HuH-7.5 (cell line): ENCODE measurements around the gene CDH13.

Source experiments
- DNase-seq: peaks from one replicate; pipeline ENCODE4 v3.0.0; 2011; ENCODE audit warnings: low spot score

Gene CDH13

DNA sequence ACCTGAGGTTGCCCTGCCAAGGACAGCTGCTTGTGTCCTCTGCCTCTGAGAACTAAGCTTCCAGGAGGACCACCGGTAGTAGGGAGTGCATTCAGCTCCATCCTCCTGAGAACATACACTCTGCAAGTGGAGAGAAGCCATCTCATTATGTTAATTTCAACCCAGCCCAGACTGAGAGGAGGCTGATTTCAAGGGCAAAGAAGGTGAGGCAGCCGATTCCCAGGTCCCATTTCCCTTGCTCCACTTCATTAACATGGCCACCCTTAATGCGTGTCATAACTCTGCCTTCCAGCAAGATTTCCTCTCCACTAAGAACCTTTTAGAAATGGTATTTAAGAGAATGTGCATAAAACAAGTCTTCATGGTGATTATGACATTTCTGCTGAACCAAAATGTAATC is 72.5 kb downstream of the CDH13 start:
- DNase-seq = no peak

DNA sequence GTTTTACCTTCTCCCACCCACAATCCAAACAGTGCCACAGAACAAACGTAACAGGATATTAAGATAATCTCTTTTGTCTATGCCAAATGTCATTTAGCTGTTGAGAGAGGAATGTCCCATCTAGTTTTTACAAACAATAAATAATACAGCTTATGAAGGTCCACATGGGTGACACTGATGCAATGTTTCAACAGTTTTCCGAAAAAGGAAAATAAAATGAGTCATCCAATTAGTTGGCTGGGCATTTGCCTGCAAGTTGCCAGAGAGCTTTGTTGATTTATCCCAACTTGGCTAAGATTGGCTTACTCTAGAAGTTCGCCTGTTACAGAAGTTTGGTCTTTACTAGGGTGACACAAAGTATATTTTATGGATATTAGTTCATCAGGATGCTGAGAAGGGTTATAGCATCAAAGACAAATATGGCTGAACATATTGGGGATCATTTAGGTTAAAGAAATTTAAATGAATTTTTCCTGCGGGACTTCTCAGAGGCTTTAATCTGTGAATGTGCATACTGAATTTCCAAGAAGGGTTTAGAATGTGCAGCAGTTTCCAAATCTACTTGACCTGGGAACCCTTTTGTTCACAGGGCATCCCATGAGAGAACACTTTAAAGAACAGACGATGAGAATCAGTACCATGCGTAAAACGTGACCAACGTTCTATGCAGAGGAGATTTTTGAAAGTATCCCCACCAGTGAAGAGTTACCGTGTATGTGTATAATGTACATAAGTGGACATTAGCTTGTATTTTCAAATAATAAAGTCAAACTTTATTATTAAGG is 73.1 kb downstream of the CDH13 start:
- no peak for DNase-seq

GRCh38 chr16:82700541-82701235 is 73.9 kb downstream of the CDH13 start:
- DNase-seq = no peak

DNA sequence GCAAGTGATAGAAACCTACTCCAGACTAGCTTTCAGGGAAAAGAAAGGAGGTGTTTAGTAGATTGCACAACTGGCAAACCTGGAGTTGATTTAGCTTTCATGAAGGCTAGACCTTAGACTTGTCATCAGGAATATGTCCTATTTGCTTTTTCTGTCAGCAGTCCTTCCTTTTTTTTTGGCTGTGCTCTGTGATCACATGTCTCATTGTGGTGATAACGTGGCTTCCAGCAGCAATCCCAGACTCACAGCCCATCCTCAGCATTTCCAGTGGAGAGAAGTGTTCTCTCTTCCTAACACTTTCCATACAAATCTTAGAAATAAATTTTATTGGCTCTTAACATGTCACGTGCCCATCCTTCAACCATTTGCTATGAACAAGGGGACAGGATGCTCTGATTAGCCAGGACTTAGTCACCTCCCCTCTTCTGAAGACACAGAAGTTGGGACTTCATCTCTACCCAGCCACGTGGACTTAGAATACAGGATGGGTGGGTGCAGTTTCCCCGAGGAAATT is 74.7 kb downstream of the CDH13 start:
- DNase-seq = no peak

DNA sequence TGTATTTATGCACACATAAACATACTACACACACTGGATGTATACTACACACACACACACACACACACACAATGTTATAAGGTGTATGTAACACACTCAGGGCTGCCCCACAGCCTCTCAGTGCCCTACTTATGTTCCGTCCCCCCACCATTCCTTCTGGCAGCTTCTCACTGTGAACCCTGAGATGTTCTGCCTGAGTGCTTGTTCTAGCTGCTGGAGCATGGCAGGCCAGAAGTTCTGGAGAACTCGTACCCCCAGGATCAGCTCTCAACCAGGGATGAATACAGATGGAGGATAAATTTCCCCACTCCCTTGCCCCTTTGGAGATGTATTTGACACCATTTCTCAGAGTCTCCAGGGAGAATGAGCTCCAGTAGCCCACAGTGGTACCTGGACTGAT is 76.4 kb downstream of the CDH13 start:
- no peak for DNase-seq

DNA sequence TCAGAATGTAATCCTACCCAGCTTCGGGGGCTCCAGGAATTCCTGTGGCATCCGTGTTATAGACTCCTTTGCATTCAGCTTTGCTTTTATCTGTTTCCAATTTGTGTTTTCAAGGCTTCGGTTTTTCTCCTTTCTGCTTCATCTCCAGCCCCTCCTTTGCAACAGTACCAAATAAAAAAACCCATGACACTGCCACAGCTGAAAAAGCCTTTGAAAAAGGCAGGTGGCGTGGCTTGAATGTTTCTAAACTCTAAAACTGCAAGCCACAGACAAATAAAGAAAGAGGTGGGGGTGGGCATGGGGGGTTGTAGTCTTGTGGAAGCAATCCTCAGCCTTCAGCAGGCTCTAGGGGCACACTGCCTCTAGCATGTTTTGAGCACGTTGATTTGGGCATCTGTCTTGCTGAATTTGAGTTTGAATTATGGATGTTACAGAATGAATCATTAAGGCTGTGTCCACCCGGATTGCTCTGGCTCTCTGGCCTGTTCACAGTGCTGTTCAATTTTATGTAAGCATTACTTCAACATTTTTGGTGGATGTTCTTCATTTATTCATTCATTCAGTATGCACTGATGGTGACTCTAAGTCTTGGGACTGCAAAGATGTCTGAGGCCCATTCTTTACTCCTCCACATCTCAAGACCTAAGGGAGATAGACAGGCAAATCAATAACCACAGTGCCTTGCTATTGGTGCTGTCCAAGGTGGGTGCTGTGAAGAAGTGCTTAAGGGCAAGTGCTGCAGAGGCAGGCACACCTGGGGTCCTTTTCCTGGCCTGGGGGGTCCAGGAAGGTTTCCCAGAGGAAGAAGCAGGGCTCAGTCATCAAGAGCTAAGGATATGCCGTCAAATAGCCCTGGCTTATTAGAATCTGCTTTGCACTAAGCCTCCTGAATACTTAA is 77.4 kb downstream of the CDH13 start:
- DNase-seq = no peak

- no peak for DNase-seq
Measured at GRCh38 chr16:82709987-82710386, 83.2 kb downstream of the CDH13 start.

DNA sequence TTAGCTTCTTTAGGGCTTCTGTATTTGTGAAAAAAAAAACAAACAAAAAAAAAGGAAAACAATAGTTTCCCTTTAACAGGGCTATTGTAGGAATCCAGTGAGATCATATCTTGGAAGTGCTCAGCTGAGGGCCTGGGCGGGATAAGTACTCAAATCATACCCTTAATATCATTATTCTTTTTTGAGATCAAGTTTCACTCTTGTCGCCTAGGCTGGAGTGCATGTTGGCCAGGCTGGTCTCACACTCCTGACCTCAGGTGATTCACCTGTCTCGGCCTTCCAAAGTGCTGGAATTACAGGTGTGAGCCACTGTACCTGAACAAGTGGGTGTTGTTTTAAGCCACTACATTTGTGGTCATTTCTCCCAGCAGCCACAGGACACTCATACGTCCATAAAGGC is 87.0 kb downstream of the CDH13 start:
- no peak for DNase-seq

DNA sequence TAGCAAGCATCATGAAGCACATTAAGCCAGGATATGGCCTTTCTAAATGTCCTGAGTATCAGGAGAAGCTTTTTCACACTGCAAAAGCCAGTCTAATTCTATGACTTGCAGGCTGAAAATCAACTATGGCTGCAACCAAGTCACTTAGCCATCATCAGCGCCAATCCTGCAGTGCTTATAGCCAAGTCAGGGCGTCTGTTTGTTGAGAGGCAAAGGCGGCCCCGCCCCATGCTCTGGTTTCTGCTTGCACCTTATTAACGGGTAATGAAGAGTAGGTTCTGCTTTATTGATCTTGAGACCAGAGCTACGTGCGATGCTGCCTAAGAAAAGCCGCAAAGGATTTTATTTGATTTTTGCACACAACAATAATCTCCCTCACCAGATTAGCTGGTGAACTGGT is 88.4 kb downstream of the CDH13 start:
- DNase-seq = no peak

- no peak for DNase-seq
Measured at GRCh38 chr16:82715833-82716232, 89.1 kb downstream of the CDH13 start.

DNA sequence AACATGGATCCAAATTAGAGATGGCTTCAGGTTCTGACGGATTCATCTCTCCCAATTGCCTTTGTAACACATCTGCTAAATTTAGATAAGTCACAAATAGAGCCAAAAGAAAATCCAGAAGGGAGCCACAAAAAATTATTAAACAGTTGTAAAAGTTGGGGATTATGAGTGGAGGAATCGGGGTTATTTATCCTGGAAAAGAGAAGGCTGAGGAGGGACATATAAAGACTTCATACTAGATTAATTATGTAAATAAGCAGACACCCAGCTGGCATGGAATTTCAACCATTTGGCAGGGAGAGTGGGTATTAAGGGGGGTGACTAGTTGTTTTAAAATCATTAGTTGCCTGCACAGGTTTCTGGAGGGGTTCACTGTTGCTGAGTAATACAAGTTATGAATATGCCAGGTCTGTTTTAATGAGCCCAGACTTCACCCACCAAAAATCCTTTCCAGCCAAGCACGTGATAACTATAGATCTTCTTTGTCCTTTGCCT is 89.6 kb downstream of the CDH13 start:
- no peak for DNase-seq

DNA sequence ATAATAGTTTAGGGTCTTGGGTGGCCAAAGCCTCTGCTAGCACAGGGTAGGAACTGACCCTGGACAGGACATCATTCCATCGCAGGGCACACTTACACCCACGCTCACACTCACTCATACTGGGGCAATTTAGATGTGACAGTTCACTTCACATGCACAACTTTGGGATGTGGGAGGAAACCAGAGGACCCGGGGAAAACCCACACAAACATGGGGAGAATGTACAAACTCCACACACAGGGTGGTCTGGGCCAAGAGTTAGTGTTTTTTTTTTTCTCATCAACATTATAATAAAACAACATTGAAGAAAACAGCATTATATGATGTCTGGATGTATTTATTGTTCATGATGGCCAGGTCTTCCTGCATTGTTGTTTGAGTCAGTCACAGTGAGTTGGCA is 93.6 kb downstream of the CDH13 start:
- no peak for DNase-seq

DNA sequence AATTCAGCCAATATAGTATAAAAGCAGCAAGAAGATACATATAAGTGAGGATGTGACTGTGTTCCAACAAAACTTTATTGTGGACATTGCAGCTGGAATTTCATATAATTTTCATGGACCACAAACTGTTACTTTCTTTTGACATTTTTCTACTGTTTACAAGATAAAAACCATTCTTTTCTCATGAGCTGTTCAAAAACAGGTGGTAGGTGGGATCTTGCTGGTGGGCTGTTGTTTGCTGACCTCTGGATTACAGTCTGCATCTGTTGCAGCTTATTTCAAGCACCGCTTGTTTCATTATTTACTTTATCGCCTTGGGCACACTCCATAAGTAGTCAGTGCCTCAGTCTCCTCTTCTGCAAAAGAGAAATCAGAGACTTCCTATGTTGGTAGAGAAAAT is 99.5 kb downstream of the CDH13 start:
- no peak for DNase-seq

DNA sequence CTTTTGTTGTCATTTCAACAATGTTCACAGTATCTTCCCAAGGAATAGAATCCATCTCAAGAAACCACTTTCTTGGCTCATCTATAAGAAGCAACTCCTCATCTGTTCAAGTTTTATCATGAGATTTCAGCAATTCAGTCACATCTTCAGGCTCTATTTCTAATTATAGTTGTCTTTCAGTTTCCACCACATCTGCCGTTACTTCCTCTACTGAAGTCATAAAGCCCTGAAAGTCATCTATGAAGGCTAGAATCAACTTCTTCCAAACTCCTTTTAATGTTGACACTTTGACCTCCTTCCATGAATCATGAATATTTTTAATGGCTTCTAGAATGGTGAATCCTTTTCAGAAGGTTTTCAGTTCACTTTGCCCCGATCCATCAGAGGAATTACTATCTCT is 102.1 kb downstream of the CDH13 start:
- DNase-seq = no peak

DNA sequence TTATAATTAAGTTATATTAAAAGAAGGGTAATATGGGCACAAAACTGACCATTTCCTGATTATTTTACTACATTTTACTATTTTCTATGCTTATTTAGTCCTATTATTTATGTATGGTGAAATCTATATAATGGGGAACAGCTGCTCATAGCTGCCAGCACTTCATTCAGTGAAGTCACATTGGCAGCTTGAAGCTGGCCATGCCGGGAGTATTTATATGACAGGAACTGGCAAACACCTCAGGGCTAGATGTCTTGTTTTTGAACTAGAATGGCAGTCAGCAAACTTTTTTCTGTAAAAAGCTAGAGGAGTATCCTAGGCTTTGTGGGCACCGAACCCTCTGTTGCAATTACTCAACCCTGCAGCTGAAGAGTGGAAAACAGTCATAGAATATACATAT is 104.1 kb downstream of the CDH13 start:
- no peak for DNase-seq

DNA sequence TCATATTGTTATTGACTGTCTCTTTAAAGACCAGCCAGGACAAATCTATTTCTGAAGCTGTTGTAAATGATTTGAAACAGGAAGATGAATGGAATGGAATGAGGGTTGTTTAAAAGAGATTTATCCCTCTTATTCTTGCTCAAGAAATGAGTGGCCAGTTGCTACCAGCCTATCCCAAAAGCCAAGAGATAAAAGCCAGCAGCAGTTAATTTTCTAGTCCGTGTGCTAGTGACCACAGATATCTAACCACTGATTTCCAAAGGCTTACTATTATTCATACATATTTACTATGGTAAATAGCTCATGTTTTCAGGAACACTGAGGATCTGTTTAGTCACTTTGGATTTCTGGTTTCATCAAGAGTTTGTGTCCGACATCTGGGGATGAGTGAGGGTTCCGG is 105.7 kb downstream of the CDH13 start:
- no peak for DNase-seq

- no peak for DNase-seq
Measured at GRCh38 chr16:82735186-82735585, 108.4 kb downstream of the CDH13 start.

- DNase-seq = no peak
Measured at GRCh38 chr16:82735673-82736091, 108.9 kb downstream of the CDH13 start.

DNA sequence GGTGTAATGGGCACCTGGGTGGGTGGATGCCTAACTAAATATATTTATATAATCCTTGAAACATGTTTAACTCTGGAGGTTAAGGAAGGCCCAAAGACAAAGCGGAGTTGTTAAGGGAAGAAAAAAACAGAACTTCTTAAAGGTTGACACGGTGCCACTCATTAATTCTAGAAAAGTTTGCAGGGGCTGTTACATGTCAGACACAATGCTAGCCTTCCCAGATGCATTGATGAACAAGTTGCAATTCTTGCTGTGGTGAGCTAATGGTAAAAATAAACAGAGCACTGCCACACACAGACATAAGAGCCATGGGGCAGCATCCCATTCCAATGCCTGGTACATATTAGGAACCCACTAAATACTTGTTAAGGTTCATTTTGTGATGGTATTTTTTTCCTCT is 109.5 kb downstream of the CDH13 start:
- no peak for DNase-seq

DNA sequence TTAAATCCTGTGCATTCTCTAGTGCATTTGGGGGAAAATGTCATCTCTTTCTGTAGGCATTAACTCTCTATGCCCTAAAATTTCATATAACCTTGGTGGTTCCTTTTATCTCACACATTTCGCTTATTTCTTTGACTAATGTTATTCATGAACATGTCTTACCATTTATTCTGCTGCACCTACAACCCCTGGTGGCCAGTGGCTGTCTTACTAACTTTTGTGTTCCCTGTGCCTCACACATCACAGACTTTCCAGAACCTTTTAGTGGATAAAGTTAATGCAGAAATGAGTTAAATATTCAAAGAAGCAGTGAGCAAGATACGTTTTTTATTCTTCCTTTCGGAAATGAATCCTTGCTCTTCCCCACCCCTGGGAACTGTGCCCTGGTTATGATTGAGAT is 111.9 kb downstream of the CDH13 start:
- DNase-seq = no peak

DNA sequence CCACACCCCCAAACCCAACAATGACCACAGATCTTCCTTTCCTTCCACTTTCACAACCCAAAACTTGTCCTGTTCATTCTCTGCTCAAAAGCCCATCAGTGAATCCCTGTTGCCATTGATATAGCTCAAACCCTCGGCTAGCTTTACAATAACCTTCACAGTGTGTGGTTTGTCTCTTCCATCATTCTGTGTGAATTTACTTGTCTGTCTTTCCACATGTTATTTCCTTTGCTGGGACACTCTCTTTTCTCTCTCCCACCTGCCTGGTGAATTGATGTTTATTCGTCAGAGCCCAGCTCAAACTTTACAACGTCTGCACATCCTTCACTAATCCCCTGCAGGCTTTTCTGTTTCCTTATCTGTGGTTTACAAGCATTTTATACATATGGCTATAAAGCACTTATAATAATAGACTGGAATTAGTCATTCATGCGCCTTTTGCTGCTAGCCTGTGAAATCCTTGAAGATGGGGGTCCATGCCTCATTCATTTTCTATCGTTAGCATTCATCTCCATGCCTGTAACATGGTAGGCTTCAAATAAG is 114.4 kb downstream of the CDH13 start:
- no peak for DNase-seq

DNA sequence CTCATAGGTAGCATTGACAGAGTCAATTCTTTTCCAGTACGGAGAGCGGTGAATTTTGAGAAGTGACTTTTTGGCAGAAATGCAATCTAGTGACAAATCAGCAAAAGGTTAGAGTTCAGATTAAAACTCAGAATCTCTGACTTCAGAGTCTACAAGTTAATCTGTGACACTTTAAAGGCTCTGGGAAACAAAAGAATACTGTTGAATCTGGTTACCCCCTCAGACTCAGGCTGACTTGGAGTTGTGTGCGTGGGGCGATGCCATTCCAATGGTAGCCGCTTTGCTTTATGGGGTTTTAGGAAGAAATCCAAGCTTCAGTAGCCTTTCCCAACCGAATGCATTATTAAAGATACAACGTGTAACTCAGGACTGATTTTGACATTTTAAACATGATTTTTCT is 118.2 kb downstream of the CDH13 start:
- DNase-seq = no peak
